ENCODE results near the gene NFRKB. TPM values are rescaled to one million over a fixed set of nuclear protein-coding genes. Genes with fewer than 3 reads are reported as not detected.
"Not testable (repeated sequence)": the region's sequence is repeated elsewhere in the genome, so short reads cannot be mapped to it uniquely, and the experiment has no call there.

Gene NFRKB
- total RNA-seq, 2 donors from 2014 or later, result 53.6 to 61.1 TPM

GRCh38 chr11:129849447-129850130, 45.8 kb downstream of the NFRKB start:
- DNase-seq (no peak), ATAC-seq (no peak)
- peaks cover 37% of the 10 kb centered on the region for H3K4me1 Mint-ChIP-seq
- H3K9me3 ChIP-seq (ENCODE audit: control insufficient read depth, low read length, poor library complexity, severe bottlenecking), result no peaks in the 10 kb centered on the region
- no peak overlapping the region for H3K4me3 Mint-ChIP-seq
- peaks cover 2% of the 10 kb centered on the region for H3K36me3 Mint-ChIP-seq (ENCODE audit: low read depth)
- H3K27ac Mint-ChIP-seq, result peak overlapping the region; percentile 45
- H3K27me3 Mint-ChIP-seq, result no peaks in the 10 kb centered on the region

GRCh38 chr11:129847361-129847760, 48.0 kb downstream of the NFRKB start:
- ATAC-seq; H3K36me3 Mint-ChIP-seq (ENCODE audit: low read depth); H3K27me3 Mint-ChIP-seq; H3K9me3 ChIP-seq (ENCODE audit: control insufficient read depth, low read length, poor library complexity, severe bottlenecking); DNase-seq: not testable (repeated sequence)
- Mint-ChIP-seq H3K27ac (peak overlapping the region; percentile 95), H3K4me1 (peaks cover 25% of the 10 kb centered on the region), H3K4me3 (peak overlapping the region; percentile 91)

DNA sequence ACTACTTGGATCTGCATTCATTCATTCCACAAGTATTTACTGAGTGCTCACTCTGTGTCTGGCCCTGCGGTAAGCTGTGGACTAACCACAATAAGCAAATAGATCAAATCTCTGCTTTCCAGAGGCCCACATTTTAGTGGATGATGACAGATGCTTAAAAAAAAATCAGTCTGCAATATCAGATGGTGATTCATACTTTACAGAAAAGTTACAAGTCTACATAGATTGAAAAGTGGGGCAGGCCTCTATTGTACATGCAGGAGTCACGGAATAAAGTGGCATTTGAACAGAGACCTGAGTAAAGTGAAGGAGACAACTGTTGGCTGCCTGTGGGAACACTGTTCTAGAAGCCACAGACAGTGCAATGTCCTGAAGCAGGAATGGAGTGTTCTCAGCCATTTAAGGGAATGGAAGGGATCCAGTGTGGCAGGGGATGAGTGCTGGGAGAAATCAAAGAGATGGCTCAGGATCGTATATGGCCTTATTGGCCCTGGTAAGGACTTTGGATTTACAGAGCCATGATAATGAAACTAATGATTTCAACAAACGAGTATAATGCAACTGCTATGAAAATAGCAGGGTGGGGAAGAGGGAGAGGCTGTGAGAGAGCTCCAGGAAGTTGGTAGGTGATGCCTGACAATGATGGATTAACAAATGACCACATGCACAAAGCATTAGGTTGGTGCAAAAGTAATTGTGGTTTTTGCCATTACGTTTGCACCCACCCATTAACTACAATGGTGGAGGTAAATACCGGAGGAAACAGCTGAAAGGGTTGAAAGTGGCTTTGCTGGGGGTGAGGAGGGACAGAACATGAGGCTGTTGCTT, 48.7 kb downstream of the NFRKB start:
- DNase-seq (peak in 1 of 3 donors; percentile 23), ATAC-seq (peak; percentile 93)
- peaks cover 30% of the 10 kb centered on the region for H3K4me1 Mint-ChIP-seq
- H3K27me3 Mint-ChIP-seq, result no peaks in the 10 kb centered on the region
- H3K27ac Mint-ChIP-seq, result peak overlapping the region; percentile 95
- H3K36me3 Mint-ChIP-seq (ENCODE audit: low read depth), result peaks cover 2% of the 10 kb centered on the region
- no peaks in the 10 kb centered on the region for H3K9me3 ChIP-seq (ENCODE audit: control insufficient read depth, low read length, poor library complexity, severe bottlenecking)
- peak overlapping the region; percentile 91 for H3K4me3 Mint-ChIP-seq

Other genes with a start within 250 kb of the NFRKB start
- 1 to 10 TPM; 4.4 to 4.8 TPM for gene TMEM45B, start 79.7 kb downstream of the NFRKB start, total RNA-seq
- 10 to 100 TPM; 11.6 to 12.2 TPM for gene PRDM10, start 107.3 kb upstream of the NFRKB start, total RNA-seq
- gene APLP2, start 174.3 kb upstream of the NFRKB start, total RNA-seq, result 10 to 100 TPM; 37.7 to 44.4 TPM